Stimulated activated naive CD4-positive, alpha-beta T cell treated with Interleukin-2 at 50 U/mL for 16 hours (primary cell): Measurements from ENCODE around the gene DAGLB.
"Not testable (repeated sequence)": the region's sequence is repeated elsewhere in the genome, so short reads cannot be mapped to it uniquely, and the experiment has no call there.

ENCODE experiments used
- DNase-seq: peaks from one replicate; lab custom pipeline; 2025; lab: John Stamatoyannopoulos, UW

The DAGLB gene

DNA sequence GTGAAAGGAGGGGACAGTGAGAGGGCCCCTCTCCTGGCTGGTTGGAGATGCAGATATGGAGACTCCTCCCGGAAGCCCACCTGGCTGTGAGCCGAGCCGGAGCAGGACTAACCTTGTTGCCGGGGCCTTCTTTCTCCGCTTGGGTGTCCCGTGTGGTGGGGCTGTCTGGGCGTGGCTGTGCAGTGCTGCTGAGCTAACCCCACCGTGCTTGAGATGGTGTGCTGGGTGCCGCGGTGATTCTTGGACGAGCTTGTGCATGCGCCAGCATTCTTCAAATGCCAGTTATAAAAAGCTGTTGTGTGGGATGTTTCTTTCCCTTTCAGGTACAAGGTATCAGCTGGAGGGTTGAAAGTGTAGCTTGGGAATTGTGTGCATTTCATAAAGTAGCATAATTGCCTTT is 48.8 kb downstream of the DAGLB start:
- no peak for DNase-seq

DNA sequence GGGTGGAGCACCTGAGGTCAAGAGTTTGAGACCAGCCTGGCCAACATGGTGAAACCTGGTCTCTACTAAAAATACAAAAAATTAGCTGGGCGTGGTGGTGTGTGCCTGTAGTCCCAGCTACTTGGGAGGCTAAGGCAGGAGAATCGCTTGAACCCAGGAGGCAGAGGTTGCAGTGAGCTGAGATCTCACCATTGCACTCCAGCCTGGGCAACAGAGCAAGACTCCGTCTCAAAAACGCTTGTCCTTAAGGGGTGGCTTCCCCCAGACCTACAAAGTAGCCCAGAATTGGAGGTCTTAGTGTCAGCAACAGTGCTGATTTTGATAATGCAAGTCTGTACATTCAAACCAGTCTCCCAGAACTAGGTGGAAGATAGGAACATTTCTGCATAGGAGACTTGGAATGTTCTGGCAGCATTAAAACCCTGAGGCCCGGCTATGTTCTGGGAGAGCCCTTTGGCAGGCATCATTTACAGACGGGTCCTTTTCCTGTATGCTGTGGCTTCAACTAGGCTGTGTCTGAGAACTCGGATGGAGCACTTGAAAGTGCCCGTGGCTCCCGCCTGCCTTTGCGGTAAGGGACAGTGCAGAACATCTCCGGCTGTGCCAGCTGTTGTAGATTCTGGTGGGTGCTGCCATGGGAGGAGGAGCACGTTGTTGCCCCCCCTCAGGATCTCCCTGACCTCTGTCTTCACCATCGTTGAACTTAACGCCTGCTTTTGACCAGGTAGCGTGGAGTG is 49.8 kb downstream of the DAGLB start:
- not testable (repeated sequence) for DNase-seq

DNA sequence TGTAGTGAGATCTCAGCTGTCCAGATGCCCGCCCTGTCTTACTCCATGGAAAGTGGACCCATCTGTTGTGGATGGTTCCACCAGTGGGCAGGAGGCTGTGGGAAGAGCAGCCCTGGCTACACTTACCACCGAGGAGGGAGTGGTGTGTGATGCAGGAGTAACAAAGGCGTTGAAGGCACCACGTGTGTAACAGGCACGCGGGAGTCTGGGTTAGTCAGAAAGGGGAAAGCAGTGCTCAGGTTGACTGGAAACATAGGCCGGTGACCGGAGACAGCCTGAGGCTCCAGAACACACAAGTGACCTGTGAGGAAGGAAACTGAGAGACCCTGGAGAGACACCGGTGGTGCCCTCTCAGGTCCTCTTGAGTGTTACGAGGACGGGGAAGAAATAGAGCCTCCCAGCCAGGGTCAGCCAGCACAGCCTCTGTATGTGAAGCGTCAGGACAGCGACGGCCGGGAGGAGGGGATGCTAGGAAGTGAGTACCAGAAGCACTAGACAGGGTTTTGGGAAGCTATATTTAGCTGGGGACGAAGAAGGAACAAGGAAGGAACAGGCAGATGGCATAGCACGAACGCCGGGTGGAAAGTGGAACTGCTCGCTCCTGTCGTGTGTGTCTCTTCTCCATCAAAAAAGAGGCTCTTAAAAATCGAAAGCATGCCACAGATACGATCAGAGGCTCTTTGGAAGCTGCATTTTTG is 51.7 kb downstream of the DAGLB start:
- DNase-seq, result no peak

DNA sequence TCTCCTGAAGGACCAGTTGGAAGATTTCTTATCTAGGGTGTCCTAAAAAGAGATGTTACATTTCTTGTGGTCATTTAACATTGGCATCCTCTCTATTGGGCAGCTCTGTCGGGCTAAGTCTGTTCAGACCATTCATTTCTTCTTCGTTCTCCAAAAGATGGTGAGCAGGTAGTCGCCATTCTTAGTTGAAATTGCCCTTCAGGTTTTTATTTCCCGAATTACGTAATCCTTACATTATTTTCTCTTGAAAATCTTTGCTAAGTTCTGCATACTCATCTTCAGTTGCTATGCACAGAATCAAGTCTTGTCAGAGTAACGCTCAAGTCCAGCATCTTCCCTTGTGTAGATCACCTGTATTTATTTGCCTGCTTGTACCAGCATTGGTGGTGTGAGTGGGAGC is 53.6 kb downstream of the DAGLB start:
- DNase-seq, result no peak

DNA sequence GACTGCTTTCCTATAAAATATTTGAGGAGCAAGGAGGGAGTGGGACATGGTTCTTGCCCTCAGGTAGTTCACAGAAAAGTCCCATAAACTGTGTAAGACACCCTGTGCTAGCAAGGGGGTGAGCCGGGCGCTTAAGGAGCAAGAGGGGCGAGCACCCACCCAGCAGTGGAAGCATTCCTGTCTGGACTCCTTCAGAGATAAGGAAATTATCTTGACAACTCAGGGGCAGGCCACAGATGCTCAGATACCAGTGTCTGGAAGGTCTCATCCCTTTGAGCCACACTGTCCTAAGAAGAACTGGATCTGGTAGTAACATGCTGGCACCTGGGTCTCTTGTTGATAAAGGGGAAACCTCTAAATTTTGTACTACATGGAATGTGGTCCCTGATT is 54.1 kb downstream of the DAGLB start:
- no peak for DNase-seq

DNA sequence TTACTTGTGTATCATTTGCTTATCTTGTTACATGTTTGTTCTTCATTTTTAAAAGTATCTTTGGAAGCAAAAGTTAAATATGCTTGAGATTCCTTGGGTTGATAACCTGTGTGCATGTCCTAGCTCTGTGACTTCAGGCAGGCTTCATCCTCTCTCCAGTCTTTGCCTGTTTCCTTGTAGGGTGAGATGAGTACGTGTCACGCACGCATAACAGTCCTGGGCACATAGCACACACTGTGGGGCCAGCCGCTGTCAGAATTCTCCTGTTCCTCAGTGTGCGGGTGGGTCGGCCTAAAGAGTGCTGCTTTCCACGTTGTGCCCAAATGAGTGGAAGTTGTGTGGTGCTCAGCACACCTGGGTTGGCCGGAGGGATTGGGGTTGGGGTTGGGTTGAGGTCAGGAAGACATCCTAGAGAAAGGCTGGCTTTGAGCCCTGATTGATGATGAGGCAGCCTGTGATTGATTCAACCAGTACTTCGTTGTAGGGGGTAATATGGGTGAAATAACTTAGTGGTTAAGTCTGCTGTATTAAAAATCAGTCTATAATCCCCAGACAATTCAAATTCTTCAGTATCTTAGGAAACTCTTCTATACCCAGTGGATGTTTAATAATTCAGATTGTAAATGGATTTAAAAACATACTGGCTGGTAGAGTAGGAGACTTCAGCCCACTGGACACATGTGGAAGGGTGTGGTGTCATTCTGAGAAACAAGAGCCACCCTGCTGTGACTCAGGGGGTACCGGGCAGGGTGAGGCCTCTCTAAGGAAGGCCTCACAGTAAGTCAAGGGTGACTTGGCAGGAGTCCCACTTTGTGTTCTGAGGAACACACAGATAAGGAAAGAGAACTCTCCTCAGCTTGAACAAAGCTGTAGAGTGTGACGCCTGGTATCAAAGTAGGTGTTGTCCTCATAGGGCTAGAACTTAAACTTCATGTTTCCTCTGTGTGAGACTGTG is 54.8 kb downstream of the DAGLB start:
- DNase-seq, result no peak

DNA sequence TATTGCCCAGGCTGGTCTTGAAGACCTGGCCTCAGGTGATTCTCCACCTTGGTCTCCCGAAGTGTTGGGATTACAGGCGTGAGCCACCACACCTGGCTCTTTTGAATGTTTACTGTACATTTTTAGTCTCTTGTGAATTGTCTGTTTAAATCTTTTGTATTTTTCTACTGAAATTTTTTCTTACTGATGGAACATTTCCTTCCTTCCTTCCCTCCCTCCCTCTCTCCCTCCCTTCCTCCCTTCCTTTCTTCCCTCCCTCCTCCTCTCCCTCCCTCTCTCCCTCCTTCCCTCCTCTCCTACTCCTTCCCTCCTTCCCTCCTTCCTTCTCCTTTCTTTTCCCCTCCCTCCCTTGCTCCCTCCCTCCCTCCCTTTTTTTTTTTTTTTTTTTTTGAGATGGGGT is 58.0 kb downstream of the DAGLB start:
- no peak for DNase-seq

DNA sequence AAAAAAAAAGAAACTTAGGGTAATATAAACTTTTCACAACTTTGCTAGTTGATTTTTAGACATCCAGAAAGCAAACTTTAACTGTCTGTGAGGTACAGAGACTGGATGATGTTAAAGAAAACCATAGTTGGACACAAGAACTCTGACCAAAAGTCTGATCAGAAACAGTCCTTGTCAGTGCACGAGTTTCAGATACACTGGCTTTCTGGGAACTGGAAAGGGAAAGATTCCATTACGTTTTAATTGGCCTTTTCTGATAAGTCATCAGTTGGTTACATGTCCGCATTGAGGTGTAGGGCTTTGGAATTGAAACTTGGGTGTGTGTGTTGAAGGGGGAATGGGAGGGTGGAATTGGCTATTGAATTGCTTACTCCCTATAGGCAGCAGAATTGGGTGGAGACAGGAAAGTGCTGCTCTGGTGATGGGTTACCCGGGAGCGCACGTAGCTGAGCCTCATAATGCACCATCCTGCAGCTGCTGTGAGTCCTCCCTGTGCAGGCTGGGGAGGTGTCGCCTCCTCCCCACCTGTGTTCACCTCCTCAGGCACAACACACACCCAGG is 59.9 kb downstream of the DAGLB start:
- DNase-seq, result no peak

DNA sequence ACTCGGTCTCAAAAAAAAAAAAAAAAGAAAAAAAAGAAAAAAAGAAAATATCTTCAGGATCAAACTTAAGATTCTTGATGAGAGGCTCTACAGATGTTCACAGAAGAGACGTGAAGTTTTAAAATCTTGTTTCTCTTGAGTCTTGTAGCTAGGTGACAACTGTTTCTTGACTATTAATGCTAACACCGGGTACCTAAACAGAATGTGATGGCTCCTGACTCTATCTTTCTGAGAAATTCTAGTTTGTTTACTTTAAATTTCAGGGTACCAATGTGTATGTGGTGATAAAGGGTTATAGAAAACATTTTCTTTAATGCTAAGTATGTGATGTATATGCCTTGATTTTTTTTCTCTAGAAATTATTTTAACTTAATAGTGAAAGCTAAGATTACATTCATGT is 61.0 kb downstream of the DAGLB start:
- no peak for DNase-seq

DNA sequence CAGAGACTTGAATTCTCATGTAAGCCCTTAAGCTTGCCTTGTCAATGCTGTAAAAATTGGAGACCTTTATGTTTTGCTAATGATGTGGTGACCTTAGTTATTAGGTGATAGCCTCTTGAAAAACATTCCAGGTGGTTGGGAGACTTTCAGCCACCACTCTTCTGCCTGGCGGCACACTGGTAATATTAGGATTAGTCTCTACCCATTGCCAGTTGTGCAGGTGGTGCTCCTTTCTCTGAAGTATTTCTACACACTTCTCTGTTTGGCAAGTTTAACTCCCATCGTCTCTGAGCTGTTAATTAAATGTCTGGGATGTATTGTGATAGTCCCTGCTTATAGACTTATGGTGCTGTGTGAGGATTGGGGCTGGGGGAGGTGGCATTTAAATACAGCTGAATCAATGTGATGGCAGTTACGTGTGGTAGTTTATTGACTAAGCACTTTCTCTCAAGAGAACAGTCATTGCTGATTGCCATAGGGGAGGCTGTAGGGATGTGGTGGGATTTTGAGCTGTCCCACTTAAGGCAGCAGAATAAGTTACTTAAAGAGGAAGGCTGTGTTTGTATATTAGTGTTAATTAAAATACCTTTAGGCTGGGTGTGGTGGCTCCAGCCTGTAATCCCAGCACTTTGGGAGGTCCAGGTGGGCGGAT is 61.7 kb downstream of the DAGLB start:
- DNase-seq, result no peak

DNA sequence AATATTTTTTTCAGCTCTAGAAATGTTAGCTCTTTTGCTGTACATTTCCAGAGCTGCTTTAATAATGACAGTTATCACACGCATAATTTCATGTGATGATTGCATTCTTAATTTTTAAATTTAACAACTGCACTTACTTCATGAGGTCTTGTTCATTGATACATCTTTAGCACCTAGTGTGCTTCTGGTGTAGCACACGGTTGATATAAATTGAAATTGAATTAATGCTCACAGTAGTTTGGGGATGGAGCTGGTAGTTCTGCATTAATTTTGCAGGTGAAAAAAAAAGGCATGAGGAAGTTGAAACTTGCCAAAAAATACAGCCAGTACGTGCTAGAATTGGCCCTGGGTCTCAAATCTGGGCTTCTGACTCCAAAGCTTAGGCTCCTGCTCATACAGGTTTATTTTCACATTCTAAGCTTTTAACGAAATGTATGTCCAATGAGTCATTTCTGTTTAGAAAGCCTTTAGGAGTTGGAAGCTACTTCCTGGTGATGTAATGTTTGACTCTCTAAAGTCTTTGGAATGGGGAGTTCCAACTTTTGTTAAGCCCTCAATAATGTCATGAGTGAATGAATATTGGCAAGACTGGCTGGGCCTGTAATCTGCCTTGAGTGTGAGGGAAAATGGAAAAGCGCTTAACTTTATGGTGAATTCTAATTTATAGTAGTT is 62.5 kb downstream of the DAGLB start:
- DNase-seq, result no peak

DNA sequence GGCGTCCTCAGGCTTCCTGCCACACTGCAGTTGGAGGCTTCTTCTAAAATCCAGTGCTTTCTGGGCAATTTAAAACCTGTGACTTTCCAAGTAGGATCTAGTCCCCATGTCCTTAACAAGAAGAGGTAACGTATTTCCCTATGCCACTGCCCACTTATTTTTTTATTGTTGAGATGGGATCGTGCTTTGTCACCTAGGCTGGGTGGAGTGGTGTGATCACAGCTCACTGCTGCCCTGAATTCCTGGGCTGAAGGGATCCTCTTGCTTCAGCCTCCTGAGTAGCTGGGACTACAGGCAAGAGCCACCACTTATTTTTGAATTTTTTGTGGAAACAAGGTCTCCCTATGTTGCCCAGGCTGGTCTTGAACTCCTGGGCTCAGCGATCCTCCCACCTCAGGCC is 63.4 kb downstream of the DAGLB start:
- no peak for DNase-seq

DNA sequence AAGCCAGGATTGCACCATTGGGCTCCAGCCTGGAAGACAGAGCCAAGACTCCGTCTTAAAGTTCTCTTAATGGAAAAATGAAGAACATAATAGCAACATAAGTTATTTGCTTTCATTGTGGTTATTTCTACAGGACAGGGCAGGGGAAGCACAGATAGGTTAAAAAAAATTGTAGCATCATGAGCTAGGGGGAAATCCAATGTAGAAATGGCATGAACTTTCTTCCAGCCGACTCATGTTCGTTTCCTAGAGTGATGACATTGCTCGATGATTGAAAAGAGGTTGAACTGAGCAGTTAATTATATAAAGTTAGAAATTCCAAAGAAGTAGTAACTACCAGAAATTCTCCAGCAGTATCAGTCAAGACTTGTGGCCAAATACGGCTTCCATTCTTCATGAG is 64.9 kb downstream of the DAGLB start:
- DNase-seq, result no peak

DNA sequence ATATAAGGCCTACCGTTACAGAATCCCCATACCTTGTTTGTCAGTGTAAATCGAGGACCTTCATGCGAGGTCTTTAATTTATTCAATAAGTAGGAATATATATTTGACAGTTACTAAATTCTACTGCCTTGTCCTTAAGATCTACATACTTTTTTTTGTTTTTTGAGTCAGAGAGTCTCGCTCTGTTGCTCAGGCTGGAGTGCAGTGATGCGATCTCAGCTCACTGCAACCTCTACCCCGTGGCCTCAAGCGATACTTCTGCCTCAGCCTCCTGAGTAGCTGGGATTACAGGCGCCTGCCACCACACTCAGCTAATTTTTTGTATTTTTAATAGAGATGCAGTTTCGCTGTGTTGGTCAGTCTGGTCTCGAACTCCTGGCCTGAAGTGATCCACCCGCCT is 65.9 kb downstream of the DAGLB start:
- not testable (repeated sequence) for DNase-seq

DNA sequence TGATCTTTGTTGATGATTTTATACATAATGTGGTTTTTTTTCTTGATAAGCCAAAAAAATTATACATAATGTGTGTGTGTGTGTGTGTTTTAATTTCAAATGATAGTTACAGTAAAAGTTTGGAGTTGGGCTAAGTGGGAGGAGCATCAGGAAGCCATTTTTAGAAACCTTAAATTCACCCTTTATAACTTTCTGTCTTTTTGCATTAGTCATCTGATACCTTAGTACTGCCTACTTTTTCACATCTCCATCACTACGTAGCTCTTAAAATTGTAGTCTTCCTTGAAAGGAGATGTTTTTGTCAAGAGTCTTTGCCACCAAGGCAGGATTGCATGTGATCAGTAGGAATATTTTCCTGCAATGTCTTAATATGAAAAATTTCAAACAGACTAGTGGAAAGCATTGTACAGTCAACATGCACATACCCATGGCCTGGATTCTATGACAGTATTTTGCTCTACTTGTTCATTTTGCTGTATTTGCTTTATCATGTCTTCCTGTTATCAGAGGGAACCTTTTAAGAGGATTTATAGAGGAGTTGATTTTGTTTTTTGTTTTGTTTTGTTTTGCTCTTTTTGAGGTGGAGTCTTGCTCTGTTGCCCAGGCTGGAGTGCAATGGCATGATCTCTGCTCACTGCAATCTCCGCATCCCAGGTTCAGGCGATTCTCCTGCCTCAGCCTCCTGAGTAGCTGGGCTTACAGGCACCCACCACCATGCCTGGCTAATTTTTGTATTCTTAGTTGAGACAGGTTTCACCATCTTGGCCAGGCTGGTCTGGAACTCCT is 67.3 kb downstream of the DAGLB start:
- DNase-seq, result no peak

DNA sequence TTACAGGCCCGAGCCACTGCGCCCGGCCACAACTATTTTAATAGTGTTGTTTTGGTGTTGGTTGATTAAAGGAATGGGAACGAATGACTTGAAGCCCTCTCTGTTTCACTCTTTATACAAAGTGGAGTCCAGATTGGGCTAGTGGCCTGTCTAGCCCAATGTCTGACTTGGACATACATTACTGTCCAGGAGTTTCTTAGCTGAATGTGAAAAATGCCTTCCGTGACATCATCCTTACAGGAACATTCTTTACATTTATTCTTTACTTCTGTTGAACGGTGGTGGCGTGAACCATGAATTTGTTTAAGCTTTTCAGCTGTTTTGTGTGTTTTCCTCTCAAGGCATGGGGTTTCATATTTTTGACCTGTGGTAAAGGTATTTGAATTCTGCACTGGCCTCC is 67.9 kb downstream of the DAGLB start:
- no peak for DNase-seq

DNA sequence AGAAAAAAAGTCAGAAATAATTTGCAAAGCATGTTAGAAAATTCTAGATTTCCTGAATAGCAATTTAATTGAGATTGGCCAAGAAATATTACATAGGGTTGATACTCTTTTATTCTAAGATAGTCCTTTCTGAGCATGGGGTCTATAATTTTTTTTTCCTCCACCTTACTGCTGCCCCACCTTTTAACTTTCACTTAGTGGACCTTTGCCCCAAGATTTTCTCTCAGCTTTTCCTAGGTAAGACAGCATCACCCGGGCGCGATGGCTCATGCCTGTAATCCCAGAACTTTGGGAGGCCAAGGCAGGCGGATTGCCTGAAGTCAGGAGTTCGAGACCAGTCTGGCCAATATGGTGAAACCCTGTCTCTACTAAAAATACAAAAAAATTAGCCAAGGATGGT is 69.2 kb downstream of the DAGLB start:
- not testable (repeated sequence) for DNase-seq

DNA sequence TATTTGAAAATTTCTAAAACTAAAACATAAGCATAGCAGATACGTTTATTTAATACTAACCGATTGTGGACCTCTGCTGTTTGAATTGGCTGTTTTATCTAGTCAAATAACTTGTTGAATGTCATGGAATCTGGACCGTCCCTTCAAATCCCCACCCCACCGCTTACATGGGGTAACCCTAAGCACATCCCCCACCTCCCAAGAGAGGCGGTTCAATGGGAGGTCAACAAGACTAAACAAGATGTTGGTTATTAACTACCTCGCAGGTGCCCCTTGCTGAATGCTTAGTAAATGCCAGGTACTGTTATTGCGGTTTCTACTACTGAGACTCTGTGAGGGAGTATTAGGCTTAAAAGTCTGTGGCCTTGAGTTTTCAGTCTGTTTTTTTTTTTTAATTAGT is 70.9 kb downstream of the DAGLB start:
- DNase-seq, result no peak

DNA sequence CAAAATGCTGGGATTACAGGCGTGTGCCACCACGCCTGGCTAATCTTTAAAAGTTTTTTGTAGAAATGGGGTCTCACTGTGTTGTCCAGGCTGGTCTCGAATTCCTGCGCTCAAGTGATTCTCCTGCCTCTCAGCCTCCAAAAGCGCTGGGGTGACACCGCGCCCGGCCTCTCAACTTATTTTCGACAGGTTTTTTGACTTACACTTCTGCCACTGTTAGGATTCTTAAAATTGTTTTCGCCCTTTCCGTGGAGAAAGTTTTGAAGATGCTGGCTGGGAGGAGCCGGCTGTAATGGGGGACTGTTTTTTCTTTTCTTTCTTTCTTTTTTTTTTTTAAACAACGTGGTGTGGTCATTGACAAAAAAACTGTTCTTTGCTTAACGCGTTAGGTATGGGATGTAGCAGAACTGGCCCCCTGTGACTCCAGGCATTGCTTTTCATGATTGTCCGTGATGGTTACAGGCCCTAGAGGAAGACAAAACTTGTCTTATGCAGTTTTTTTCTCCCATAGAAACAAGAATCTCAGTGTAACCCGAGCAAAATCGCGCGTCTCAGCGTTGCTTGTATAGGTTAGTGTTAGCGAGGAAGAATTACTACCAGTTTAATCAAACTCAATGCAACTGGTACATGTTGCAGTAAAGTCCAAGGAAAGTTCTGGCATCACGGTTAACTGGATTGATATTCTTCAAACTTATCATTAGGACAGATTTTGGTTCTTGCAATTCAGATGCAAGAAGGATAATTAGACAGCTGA is 72.2 kb downstream of the DAGLB start:
- no peak for DNase-seq

DNA sequence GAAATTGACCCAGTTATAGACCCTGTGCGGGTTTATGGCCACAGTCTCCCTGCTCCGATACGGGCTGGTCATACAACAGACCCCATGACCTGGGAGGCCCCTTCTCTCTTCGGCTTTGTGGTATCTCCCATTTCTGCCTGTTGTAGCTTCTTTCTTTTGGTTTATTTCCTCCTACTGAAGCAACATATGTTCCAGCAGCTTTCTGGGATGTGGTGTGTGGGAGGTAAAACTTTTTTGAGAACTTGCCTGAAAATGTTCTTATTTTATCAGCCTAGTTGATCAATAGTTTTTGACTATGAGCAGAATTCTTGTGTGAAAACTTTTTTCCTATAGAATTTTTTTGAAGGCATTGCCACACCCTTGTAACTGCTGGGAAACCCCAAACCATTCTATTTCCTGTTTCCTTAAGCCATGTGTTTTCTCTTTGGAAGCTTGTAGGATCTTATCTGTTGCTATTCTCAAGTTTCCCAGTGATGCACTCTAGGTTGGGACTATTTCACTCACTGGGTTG is 80.0 kb downstream of the DAGLB start:
- no peak for DNase-seq
